GM12874 (cell line): Measurements from ENCODE around the gene IL1RAP.

Source experiments
- CTCF ChIP-seq: IDR thresholded peaks from 2 replicates; pipeline ENCODE4 v1.5.1; 2011; ENCODE audit warnings: low read depth, mild to moderate bottlenecking, control low read depth, low read length, moderate library complexity; ENCODE audit not compliant: insufficient read depth

The IL1RAP gene

GRCh38 chr3:190566043-190566933, 52.4 kb downstream of the IL1RAP start:
- TF ChIP-seq CTCF, result no peak

DNA sequence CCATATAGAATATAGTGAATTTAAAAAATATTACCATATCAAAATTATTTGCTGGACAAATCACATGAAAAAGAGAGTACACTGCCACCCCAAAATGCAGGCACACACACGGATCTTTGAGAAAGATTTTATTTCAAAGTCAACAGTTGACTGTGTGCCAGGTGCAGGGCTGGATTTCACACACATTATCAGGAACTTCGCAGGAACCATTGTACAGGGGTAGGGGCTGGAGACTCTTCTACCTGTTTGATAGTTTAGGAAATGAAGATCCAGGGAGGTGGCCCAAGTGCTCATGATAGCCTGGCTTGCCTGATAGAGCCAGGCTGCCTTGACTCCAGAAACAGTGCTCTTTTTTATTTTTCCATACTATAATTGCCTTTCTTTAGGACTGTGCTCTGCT, 54.2 kb downstream of the IL1RAP start:
- no peak for TF ChIP-seq CTCF

GRCh38 chr3:190574473-190574872, 60.6 kb downstream of the IL1RAP start:
- TF ChIP-seq CTCF, result no peak

DNA sequence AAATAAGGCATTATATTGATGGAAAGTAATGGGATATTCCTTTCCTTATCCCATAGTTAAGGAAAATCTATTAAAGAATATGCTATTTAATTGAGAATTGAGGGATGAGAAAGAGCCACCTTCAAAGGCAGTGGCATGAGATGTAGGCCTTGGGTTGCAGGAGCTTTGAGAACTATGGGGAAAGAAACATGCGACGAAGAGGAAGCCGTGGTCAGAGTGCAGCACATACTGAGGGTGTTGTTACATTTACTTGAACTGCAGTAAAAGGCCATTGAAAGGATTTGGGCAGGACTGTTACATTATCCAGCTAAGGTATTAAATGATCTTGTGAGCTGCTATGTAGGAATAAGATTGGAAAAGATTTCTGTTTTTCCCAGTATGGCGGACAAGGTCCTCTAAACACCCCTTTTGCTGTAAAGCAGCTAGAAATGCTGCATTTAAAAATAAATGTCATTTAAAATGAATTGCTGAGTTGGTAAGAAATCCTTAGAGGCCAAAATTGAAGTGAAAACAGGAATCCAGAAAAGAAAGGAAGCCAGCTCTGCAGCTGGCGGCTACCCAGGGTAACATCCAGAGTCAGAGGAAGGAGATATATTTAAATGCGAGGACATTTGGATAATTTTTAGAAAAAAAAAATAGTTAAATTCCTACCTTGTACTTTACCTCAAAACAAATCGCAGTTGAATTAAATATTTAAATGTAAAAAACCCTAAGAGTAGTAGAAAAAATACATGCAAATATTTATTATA, 61.7 kb downstream of the IL1RAP start:
- TF ChIP-seq CTCF, result no peak

- no peak for TF ChIP-seq CTCF
Measured at GRCh38 chr3:190577225-190577624, 63.3 kb downstream of the IL1RAP start.

- TF ChIP-seq CTCF, result no peak
Measured at GRCh38 chr3:190579514-190580137, 65.7 kb downstream of the IL1RAP start.

- TF ChIP-seq CTCF, result no peak
Measured at GRCh38 chr3:190580417-190580816, 66.5 kb downstream of the IL1RAP start.
